Common myeloid progenitor, CD34-positive (primary cell): Measurements from ENCODE around the gene SLC35B4.

ENCODE experiments used
- CTCF ChIA-PET: fragments of 350-600 bp; sonication (Branson Sonifier 250); formaldehyde crosslinking; loops from one replicate; lab custom pipeline; 2021; ENCODE audit warnings: antibody characterized with exemption; lab: Charles Lee
- POLR2A ChIA-PET: fragments of 350-600 bp; sonication (Branson Sonifier 250); formaldehyde crosslinking; loops from one replicate; lab custom pipeline; 2021; ENCODE audit warnings: antibody characterized with exemption; lab: Charles Lee
- DNase-seq, 3 donors: peaks; one replicate each; pipeline versions ENCODE4 v3.0.0 to v3.0.0-alpha.2; 2013
- H3K27ac ChIP-seq, 2 experiments: 1 replicate in 1 of 2; 2 replicates in 1 of 2; pipeline ENCODE4 v1.7.0; 2013; ENCODE audit warnings: inconsistent platforms in 2 of 2, low read length in 2 of 2, mild to moderate bottlenecking in 2 of 2, low read depth in 1 of 2, moderate library complexity in 1 of 2; ENCODE audit not compliant: severe bottlenecking in 2 of 2, insufficient read depth in 1 of 2, poor library complexity in 1 of 2
- H3K27me3 ChIP-seq, 5 experiments: replicated peaks in 2 of 5; 1 replicate in 3 of 5; 2 replicates in 2 of 5; pipeline versions ENCODE4 v1.6.1 to v1.7.0; 2013; ENCODE audit warnings: low read length in 4 of 5, mild to moderate bottlenecking in 2 of 5, moderate library complexity in 2 of 5, inconsistent platforms in 1 of 5; ENCODE audit not compliant: insufficient read depth in 5 of 5, control insufficient read depth in 4 of 5
- H3K36me3 ChIP-seq, 4 experiments: 1 replicate in 2 of 4; 2 replicates in 2 of 4; pipeline versions ENCODE4 v1.6.1 to v1.7.0; 2013; ENCODE audit warnings: low read length in 3 of 4, control low read depth in 1 of 4, mild to moderate bottlenecking in 1 of 4; ENCODE audit not compliant: control insufficient read depth in 4 of 4, insufficient read depth in 4 of 4
- H3K4me1 ChIP-seq, 4 experiments: 1 replicate in 3 of 4; 2 replicates in 1 of 4; pipeline versions ENCODE4 v1.6.1 to v1.7.1; 2013; ENCODE audit warnings: low read length in 3 of 4, mild to moderate bottlenecking in 3 of 4, control low read depth in 1 of 4, inconsistent platforms in 1 of 4, moderate library complexity in 1 of 4; ENCODE audit not compliant: control insufficient read depth in 4 of 4, insufficient read depth in 4 of 4; ENCODE audit errors: control extremely low read depth in 1 of 4
- H3K4me3 ChIP-seq, 7 experiments: 1 replicate in 4 of 7; 2 replicates in 3 of 7; pipeline versions ENCODE4 v1.5.1 to v1.7.0; 2013; ENCODE audit warnings: mild to moderate bottlenecking in 7 of 7, low read length in 6 of 7, moderate library complexity in 6 of 7, inconsistent platforms in 2 of 7, low read depth in 2 of 7, control low read depth in 1 of 7; ENCODE audit not compliant: insufficient read depth in 4 of 7, control insufficient read depth in 1 of 7; ENCODE audit errors: extremely low read depth in 1 of 7
- H3K9me3 ChIP-seq, 5 experiments: 1 replicate in 4 of 5; 2 replicates in 1 of 5; pipeline versions ENCODE4 v1.6.1 to v1.7.1; 2013; ENCODE audit warnings: low read length in 4 of 5, mild to moderate bottlenecking in 2 of 5, inconsistent platforms in 1 of 5, low read depth in 1 of 5, moderate library complexity in 1 of 5; ENCODE audit not compliant: control insufficient read depth in 4 of 5, insufficient read depth in 2 of 5; ENCODE audit errors: control extremely low read depth in 1 of 5
- WGBS: methylation state at CpG from one replicate; pipeline ENCODE4 v1.1.5; 2013; ENCODE audit not compliant: insufficient coverage; 5-methylcytosine and 5-hydroxymethylcytosine counted together

The SLC35B4 gene

DNA sequence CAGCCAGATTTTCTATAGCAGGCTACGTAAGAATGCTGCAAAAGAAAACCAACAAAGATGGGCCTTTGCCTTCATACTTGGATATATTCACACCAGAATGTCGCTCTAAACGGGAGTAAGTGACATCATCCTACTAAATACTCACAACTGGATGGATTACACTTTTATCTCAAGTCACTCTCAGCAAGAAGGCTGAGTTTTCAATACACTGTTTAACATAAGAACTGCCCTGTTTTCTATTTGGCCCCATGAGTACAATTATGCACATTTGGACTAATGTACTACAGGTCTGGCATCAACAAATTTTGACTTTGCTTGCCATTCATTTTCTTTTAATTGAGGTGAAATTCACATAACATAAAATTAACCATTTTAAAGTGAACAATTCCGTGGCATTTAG, 8.2 kb downstream of the SLC35B4 start:
- Histone ChIP-seq H3K27ac (no peak overlapping the region), H3K27me3 (no peaks in the 10 kb centered on the region), H3K36me3 (peaks cover 6 to 28% (median 13%) of the 10 kb centered on the region in 4 experiments), H3K4me1 (peaks cover 4 to 11% (median 10%) of the 10 kb centered on the region in 4 experiments), H3K9me3 (no peaks in the 10 kb centered on the region), H3K4me3 (no peak overlapping the region)
- 92% methylated on average over 3 of the region's 4 CpGs for WGBS
- ChIA-PET CTCF (no interaction called here), POLR2A (no interaction called here)
- DNase-seq, result no peak

- DNase-seq, result no peak
- WGBS, result no CpG with 5 or more reads among the region's 1 CpG
- no peak overlapping the region for H3K4me3 ChIP-seq
- no peak overlapping the region for H3K27ac ChIP-seq
- peaks cover 11 to 35% (median 22%) of the 10 kb centered on the region in 4 experiments for H3K36me3 ChIP-seq
- no peaks in the 10 kb centered on the region for H3K9me3 ChIP-seq
- peaks cover 4 to 11% (median 10%) of the 10 kb centered on the region in 4 experiments for H3K4me1 ChIP-seq
- ChIA-PET CTCF (no interaction called here), POLR2A (no interaction called here)
- H3K27me3 ChIP-seq, result no peaks in the 10 kb centered on the region
Observed at GRCh38 chr7:134307320-134307719, 9.4 kb downstream of the SLC35B4 start.

GRCh38 chr7:134302120-134302519, 14.6 kb downstream of the SLC35B4 start:
- H3K9me3 ChIP-seq, result no peaks in the 10 kb centered on the region
- no peak for DNase-seq
- H3K4me1 ChIP-seq, result no peaks in the 10 kb centered on the region
- no peak overlapping the region for H3K27ac ChIP-seq
- H3K4me3 ChIP-seq, result no peak overlapping the region
- no peaks in the 10 kb centered on the region for H3K27me3 ChIP-seq
- ChIA-PET POLR2A (no interaction called here), CTCF (no interaction called here)
- 100% methylated on average over 1 of the region's 2 CpGs for WGBS
- H3K36me3 ChIP-seq, result peaks cover 21 to 60% (median 42%) of the 10 kb centered on the region in 4 experiments

- no peaks in the 10 kb centered on the region for H3K27me3 ChIP-seq
- no peak overlapping the region for H3K27ac ChIP-seq
- H3K9me3 ChIP-seq, result no peaks in the 10 kb centered on the region
- no peaks in the 10 kb centered on the region for H3K4me1 ChIP-seq
- ChIA-PET CTCF (no interaction called here), POLR2A (no interaction called here)
- 100% methylated on average over 1 of the region's 3 CpGs for WGBS
- H3K36me3 ChIP-seq, result peaks cover 21 to 62% (median 42%) of the 10 kb centered on the region in 4 experiments
- DNase-seq, result no peak
- H3K4me3 ChIP-seq, result no peak overlapping the region
Observed at GRCh38 chr7:134301592-134301991, 15.1 kb downstream of the SLC35B4 start.

DNA sequence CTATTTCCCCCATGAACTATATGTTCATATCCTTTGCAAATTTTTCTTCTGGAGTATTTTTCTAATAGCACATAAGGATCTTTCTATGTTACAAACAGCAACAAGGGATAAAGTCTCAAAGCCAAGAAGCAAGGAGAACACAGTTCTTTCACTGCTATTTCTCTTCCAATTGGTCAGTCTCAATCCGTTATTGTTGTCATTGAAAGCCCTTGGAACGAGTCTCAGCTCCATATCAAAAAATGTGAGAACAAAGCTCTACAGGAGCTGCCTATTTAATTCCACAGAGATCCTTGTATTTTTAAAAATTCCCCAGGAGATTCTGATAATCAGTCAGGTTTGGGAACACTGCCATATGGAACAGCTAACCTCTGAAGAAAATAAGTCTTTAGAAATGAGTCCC, 15.7 kb downstream of the SLC35B4 start:
- Histone ChIP-seq H3K4me1 (no peaks in the 10 kb centered on the region), H3K9me3 (no peaks in the 10 kb centered on the region), H3K4me3 (no peak overlapping the region), H3K27ac (no peak overlapping the region), H3K27me3 (no peaks in the 10 kb centered on the region), H3K36me3 (peaks cover 24 to 68% (median 46%) of the 10 kb centered on the region in 4 experiments)
- ChIA-PET CTCF (no interaction called here), POLR2A (no interaction called here)
- no peak for DNase-seq
- 100% methylated on average over 1 of the region's 2 CpGs for WGBS

GRCh38 chr7:134298902-134299683, 17.6 kb downstream of the SLC35B4 start:
- CTCF ChIA-PET, result interaction anchor here (0.6 kb wide), 1 partner anchor 1099 kb away, joined by 3 read pairs; no protein-coding TSS in a partner anchor
- POLR2A ChIA-PET, result no interaction called here
- no peaks in the 10 kb centered on the region for H3K4me1 ChIP-seq
- WGBS, result 97% methylated on average over 4 of the region's 10 CpGs
- H3K27ac ChIP-seq, result no peak overlapping the region
- peaks cover 24 to 79% (median 55%) of the 10 kb centered on the region in 4 experiments for H3K36me3 ChIP-seq
- peaks cover 0 to 4% (median 0%) of the 10 kb centered on the region in 5 experiments for H3K9me3 ChIP-seq
- H3K27me3 ChIP-seq, result no peaks in the 10 kb centered on the region
- DNase-seq, result no peak
- H3K4me3 ChIP-seq, result no peak overlapping the region

GRCh38 chr7:134297489-134297888, 19.2 kb downstream of the SLC35B4 start:
- Histone ChIP-seq H3K4me1 (no peaks in the 10 kb centered on the region), H3K27ac (no peak overlapping the region), H3K4me3 (no peak overlapping the region), H3K36me3 (peaks cover 19 to 74% (median 49%) of the 10 kb centered on the region in 4 experiments), H3K9me3 (peaks cover 0 to 4% (median 0%) of the 10 kb centered on the region in 5 experiments), H3K27me3 (no peaks in the 10 kb centered on the region)
- POLR2A ChIA-PET, result no interaction called here
- no peak for DNase-seq
- CTCF ChIA-PET, result no interaction called here
- no CpG with 5 or more reads among the region's 2 CpGs for WGBS
